ENCODE results near the gene ATP11B.

Gene ATP11B

DNA sequence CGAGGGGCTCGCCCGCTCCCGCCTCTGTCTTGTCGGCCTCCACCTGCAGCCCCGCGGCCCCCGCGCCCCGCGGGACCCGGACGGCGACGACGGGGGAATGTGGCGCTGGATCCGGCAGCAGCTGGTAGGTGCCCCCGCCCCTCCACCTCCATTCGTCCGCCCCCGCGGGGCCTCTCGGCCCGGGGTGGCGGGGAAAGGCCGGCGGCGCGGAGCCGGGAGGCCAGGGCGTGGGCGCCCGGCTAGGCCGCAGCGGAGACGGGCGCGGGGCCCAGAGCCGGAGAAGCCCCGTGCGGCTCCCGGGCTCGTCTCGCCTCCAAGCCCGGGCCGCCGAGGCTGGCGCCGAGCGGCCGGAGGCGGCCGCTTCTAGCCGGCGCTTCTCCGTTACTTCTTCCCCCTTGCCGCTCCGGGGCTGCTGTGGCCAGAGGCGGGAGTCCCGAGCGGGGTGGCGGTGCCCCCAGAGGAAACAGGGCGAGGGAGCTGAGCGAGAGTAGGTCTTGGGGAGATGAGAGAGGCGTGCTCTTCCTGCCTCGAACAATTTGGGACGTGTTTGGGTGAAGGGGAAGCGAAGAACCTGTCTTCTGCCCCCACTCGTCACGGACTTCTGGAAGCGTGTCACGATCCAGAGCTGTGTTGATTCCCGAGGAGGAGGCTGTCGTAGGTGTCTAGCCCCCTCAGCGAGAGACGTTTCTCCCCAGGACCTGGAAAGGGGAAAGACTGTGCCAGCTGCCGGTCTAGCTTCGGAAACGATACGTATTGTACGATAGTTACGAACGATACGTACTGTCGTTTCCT, 555 bp downstream of the ATP11B start (continued):
- TF ChIP-seq ZNF366 (tag by site-specific recombination; conservative IDR thresholded peaks at IDR 0.05) (no peak), ZNF23 (tag by site-specific recombination; IDR thresholded peaks at IDR 0.05; ENCODE audit: borderline replicate concordance) (no peak), SP2 (tag by site-specific recombination; IDR thresholded peaks at IDR 0.05) (peak; percentile 32; the same call in 1 of the 2 replicates), ZNF394 (tag by site-specific recombination; IDR thresholded peaks at IDR 0.05; ENCODE audit: borderline replicate concordance) (no peak), ZNF274 (IDR thresholded peaks at IDR 0.05; ENCODE audit: low read length) (no peak), ZNF274 (tag by site-specific recombination; IDR thresholded peaks at IDR 0.05; ENCODE audit: borderline replicate concordance) (no peak), ZNF280C (tag by site-specific recombination; IDR thresholded peaks at IDR 0.05) (no peak), ZNF791 (tag by site-specific recombination; IDR thresholded peaks at IDR 0.05) (no peak), ZNF677 (tag by site-specific recombination; IDR thresholded peaks at IDR 0.05) (no peak), ZNF324 (tag by site-specific recombination; IDR thresholded peaks at IDR 0.05) (no peak), ZNF132 (tag by site-specific recombination; IDR thresholded peaks at IDR 0.05; ENCODE audit: borderline replicate concordance) (no peak), ZNF10 (tag by site-specific recombination; IDR thresholded peaks at IDR 0.05) (no peak), ZNF354C (tag by site-specific recombination; IDR thresholded peaks at IDR 0.05; ENCODE audit: borderline replicate concordance, low read depth) (no peak), ZNF660 (tag by site-specific recombination; IDR thresholded peaks at IDR 0.05) (0 out of 2 replicates have a peak, but pooled peaks have one; percentile 19), ZNF785 (tag by site-specific recombination; IDR thresholded peaks at IDR 0.05) (no peak), ZBTB20 (tag by site-specific recombination; IDR thresholded peaks at IDR 0.05) (peak; percentile 31; the same call in 1 of the 2 replicates), ZNF335 (tag by site-specific recombination; conservative IDR thresholded peaks at IDR 0.05) (no peak), ATF2 (tag by site-specific recombination; IDR thresholded peaks at IDR 0.05; ENCODE audit: low read depth) (no peak), GFI1B (tag by site-specific recombination; IDR thresholded peaks at IDR 0.05) (no peak), ZBTB1 (tag by site-specific recombination; IDR thresholded peaks at IDR 0.05) (no peak), ZBTB49 (tag by site-specific recombination; IDR thresholded peaks at IDR 0.05; ENCODE audit: low read depth) (no peak), ZNF473 (tag by site-specific recombination; IDR thresholded peaks at IDR 0.05) (no peak), ZNF654 (tag by site-specific recombination; IDR thresholded peaks at IDR 0.05; ENCODE audit: low read depth) (no peak), ZNF792 (tag by site-specific recombination; IDR thresholded peaks at IDR 0.05) (no peak), SP3 (tag by site-specific recombination; IDR thresholded peaks at IDR 0.05) (no peak), MEIS1 (CRISPR knock-in tag; IDR thresholded peaks at IDR 0.05; ENCODE audit: borderline replicate concordance) (no peak), KLF16 (tag by site-specific recombination; IDR thresholded peaks at IDR 0.05) (no peak), ZNF521 (tag by site-specific recombination; IDR thresholded peaks at IDR 0.05) (no peak), BCL6B (tag by site-specific recombination; IDR thresholded peaks at IDR 0.05) (no peak)
- TF ChIP-seq, protein P1, sequence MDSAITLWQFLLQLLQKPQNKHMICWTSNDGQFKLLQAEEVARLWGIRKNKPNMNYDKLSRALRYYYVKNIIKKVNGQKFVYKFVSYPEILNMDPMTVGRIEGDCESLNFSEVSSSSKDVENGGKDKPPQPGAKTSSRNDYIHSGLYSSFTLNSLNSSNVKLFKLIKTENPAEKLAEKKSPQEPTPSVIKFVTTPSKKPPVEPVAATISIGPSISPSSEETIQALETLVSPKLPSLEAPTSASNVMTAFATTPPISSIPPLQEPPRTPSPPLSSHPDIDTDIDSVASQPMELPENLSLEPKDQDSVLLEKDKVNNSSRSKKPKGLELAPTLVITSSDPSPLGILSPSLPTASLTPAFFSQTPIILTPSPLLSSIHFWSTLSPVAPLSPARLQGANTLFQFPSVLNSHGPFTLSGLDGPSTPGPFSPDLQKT (IDR thresholded peaks at IDR 0.05; ENCODE audit: borderline replicate concordance, low read depth, low read length), result no peak
- TF ChIP-seq, protein P2, sequence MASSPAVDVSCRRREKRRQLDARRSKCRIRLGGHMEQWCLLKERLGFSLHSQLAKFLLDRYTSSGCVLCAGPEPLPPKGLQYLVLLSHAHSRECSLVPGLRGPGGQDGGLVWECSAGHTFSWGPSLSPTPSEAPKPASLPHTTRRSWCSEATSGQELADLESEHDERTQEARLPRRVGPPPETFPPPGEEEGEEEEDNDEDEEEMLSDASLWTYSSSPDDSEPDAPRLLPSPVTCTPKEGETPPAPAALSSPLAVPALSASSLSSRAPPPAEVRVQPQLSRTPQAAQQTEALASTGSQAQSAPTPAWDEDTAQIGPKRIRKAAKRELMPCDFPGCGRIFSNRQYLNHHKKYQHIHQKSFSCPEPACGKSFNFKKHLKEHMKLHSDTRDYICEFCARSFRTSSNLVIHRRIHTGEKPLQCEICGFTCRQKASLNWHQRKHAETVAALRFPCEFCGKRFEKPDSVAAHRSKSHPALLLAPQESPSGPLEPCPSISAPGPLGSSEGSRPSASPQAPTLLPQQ (tag by site-specific recombination; IDR thresholded peaks at IDR 0.05), result no peak

Measured in HEK293 (cell line).